Peyer's patch (tissue), 4 donors: ENCODE data around the gene SIGLEC9.

Experiments
- CTCF ChIP-seq, 6 experiments: fragments of 450-650 bp in 4 of 6; fragments of 200-600 bp in 2 of 6; sonication (generic) in 1 of 6; IDR thresholded peaks; one replicate each; pipeline ENCODE4 v1.5.1; 2017 to 2019; ENCODE audit warnings: antibody characterized with exemption in 6 of 6, mild to moderate bottlenecking in 3 of 6, moderate library complexity in 1 of 6
- POLR2A ChIP-seq, 2 donors: fragments of 450-650 bp; IDR thresholded peaks; one replicate each; pipeline ENCODE4 v1.5.1; 2017; ENCODE audit warnings: antibody characterized with exemption in 2 of 2, mild to moderate bottlenecking in 2 of 2, moderate library complexity in 2 of 2

- TF ChIP-seq CTCF (IDR thresholded peaks at IDR 0.05) (no peak), POLR2A (IDR thresholded peaks at IDR 0.05) (no peak)
These were observed 43.2 kb upstream of the SIGLEC9 start for GRCh38 chr19:51081476-51081875.
